ENCODE measurements around the gene CTF1. TPM values are rescaled to one million over a fixed set of nuclear protein-coding genes. Genes with fewer than 3 reads are reported as not detected.

CTF1 gene
- total and polyA plus RNA-seq, 10 of the 15 experiments (the other 5 are each of a cell fraction or from before 2014, with no cell fraction given) = 0.04 to 0.46 (median 0.11) TPM; not detected in 3

DNA sequence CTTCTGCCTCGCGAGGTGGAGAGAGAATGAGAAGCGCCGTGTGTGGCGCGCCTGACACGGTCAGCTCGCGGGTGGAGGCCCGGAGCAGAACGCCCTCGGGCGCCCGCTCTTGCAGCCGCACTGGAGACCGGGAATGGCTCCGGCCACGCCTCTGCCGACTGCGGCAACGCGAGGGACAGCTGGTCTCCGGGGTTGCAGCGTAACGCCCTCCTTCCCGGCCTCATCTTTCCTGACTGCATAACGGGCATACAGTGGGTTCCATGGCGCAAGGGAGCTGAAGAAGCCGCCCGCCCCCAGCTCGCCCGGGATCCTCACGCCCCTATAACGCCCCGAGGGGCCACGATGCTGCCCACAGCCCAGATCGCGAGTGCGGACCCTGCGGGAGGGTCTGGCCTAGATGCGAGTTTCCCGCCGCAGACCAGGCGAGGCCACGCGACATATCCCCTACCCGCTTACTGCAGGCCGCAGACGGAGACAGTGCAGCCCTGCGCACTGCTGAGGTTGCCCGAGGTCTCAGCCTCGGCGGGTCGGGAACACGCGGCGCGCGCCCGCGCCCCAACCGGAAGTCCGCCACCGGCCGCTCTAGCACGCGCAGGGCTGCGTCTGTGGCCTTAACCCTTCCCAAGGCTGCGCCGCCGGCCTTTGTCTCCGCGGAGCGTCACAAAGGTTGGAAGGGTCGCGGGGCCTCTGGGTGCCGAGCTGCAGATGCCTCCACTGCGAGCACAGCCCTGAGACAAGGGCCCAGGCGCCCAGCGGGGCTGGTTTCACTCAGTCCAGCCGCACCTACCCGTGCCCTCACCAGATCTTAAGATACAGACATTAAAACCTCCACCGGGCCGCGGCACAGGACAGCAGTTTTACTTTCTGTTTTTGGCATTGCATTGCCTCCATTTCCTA is 21.3 kb upstream of the CTF1 start (continued):
- TF ChIP-seq SKIL (IDR thresholded peaks at IDR 0.05; ENCODE audit: low read depth, poor library complexity, severe bottlenecking) (no peak), SUPT20H (IDR thresholded peaks at IDR 0.05; ENCODE audit: borderline replicate concordance, control insufficient read depth, low read depth, low read length) (no peak), BRCA1 (IDR thresholded peaks at IDR 0.05; ENCODE audit: low read depth, low read length) (no peak), ZSCAN29 (IDR thresholded peaks at IDR 0.05) (no peak), STAT1 (conservative IDR thresholded peaks at IDR 0.05) (no peak), JUNB (IDR thresholded peaks at IDR 0.05) (no peak), MAX (IDR thresholded peaks at IDR 0.05; ENCODE audit: low read depth, low read length) (peak; percentile 91), NKRF (conservative IDR thresholded peaks at IDR 0.05) (peak; percentile 81), RELA (IDR thresholded peaks at IDR 0.05; ENCODE audit: borderline replicate concordance, partially characterized antibody) (no peak), ZNF274 (IDR thresholded peaks at IDR 0.05; ENCODE audit: insufficient read depth, insufficient read length) (no peak), IKZF2 (IDR thresholded peaks at IDR 0.05) (peak; percentile 16 to 55; a peak in 1 of 4 replicates), ZNF622 (IDR thresholded peaks at IDR 0.05) (no peak), PML (IDR thresholded peaks at IDR 0.05; ENCODE audit: low read length) (peak; percentile 97), NFYA (IDR thresholded peaks at IDR 0.05; ENCODE audit: borderline replicate concordance, low read depth, low read length) (no peak)

Measured in GM12878 (cell line).